Measurements from ENCODE around the gene INSIG1.

GRCh38 chr7:155298834-155299534, 1.3 kb downstream of the INSIG1 start:
- TF ChIP-seq CTCF (conservative IDR thresholded peaks at IDR 0.05) (no peak; the same call in 1 of the 2 replicates), EZH2 (IDR thresholded peaks at IDR 0.05; ENCODE audit: low read depth) (no peak)

All from PC-9 (cell line).